Activated CD4-positive, alpha-beta T cell treated with anti-CD3 and anti-CD28 coated beads, Interleukin-2, amount 50 U/mL, for 4 hours (primary cell): ENCODE measurements around the gene PRAMEF9.
"Not testable (repeated sequence)": the region's sequence is repeated elsewhere in the genome, so short reads cannot be mapped to it uniquely, and the experiment has no call there.

Experiments used
- DNase-seq, 2 experiments: peaks; one replicate each; pipeline ENCODE4 v3.0.0-alpha.2; 2020

Gene PRAMEF9

DNA sequence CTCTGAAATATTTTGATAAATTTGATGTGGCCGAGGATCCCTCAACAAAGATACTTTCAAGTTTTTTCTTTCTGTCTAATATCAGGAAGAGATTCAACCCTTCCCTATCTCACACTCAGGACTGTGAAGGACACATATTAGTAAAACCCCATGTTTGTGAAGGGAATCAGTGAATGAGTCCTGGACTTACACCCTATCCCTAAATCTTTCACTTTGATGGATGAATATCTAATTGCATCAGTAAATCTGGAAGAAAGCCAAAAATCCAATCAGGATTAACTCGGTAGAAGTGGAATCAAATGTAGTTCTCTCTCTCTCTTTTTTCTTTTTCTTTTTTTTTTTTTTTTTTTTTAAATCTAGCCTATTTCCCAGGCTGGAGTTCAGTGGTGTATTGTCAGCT is at the start of gene PRAMEF9:
PRAMEF9 (plus strand) TSS at position 301 of the 400 bp plus-strand sequence. CDS start 3,433 bp downstream, outside the sequence.
- not testable (repeated sequence) for DNase-seq

DNA sequence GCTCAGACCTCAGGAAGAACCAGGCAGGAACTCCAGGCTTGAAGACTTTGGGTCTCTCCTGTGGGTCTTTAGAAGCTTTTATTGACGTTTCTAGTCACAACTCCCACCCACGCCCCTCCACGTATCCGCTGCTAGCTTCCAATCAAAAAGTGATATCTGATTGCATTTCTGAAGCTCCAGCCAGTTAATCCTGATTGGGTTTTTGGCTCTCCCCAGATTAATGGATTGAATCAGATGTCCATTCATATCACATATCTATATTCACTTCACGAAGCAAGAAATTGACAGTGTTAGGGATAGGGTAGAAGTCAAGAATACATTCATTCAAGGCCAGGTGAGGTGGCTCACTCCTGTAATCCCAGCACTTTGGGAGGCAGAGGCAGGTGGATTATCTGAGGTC is 15.7 kb upstream of the PRAMEF9 start, which contains the start of gene PRAMEF26:
PRAMEF26 (minus strand) TSS at position 101 of the 400 bp plus-strand sequence. CDS start 2,914 bp downstream, outside the sequence.
- not testable (repeated sequence) for DNase-seq

DNA sequence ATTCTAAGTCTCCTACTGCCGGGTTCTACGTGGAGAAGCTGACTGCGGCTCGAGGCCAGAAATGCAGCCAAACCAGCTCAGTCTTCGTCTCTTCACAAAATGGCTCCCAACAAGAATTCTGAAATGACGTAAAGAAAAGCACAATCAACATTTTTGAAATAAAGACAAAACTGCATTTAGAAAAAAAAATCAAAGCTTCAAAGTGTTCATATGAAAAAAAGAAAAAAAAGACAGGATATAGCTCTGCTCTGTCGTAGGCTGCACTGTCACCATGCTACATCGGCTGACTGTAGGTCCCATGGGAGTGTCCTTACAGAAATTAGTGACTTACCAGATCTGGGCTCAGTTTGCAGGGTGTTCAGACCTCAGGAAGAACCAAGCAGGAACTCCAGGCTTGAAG is 6.1 kb upstream of the PRAMEF9 start, which contains the start of gene HNRNPCL4:
HNRNPCL4 (minus strand) TSS at position 101 of the 400 bp plus-strand sequence. CDS start 164 bp downstream, outside the sequence.
- not testable (repeated sequence) for DNase-seq

DNA sequence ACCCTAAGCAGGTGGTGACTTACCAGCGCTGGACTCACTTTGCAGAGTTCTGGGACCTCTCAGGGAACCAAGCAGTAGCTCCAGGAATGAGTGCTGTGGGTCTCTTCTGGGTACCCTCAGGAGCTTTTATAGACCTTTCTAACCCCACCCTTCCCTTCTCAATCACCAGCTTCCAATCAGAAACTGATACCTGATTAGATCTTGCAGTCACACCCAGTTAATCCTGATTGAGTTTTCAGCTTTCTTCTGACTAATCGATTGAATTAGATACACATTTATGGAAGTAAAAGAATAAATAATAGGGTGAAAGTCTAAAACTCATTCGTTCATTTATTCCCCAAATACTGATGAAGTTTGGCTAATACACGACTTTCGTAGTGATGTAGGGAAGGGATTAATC is 29.7 kb downstream of the PRAMEF9 start, which contains the start of gene PRAMEF13:
PRAMEF13 (minus strand) TSS at position 101 of the 400 bp plus-strand sequence. CDS start 1,820 bp downstream, outside the sequence.
- not testable (repeated sequence) for DNase-seq

DNA sequence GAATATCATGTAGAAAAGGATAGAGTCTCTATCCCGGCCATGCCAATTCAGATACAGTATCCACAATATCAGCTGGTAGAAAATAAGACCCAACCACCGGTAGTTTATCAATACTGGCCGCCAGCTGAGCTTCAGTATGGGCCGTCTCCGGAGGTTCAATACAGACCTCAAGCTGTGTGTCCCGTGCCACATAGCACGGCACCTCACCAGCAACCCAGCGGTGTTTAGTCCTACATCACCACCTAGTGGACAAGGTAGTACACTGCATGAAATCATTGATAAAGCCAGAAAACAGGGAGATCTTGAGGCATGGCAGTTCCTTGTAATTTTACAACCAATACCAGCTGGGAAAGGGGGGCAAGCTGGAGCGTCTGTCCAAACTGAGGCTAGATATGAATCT is 37.1 kb downstream of the PRAMEF9 start:
- not testable (repeated sequence) for DNase-seq

DNA sequence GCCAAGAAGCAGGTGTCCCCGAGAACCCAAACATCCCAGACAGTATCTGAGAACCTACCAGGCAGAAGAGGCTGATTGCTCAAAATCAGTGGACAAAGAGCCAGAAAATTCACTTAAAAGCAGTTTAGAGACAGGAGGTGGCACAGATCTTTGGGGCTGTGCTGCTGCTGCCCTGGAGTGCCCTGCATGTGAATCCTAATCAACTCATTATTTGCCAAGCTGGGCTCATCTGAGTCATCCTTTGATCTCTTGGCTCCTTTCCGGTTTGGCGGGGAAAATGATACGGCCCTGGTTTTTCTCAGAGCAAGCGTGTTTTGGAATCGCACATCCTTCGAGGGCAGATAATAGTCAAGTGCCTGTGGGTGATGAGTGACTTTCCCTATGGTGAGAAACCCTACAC is 45.0 kb downstream of the PRAMEF9 start:
- not testable (repeated sequence) for DNase-seq

DNA sequence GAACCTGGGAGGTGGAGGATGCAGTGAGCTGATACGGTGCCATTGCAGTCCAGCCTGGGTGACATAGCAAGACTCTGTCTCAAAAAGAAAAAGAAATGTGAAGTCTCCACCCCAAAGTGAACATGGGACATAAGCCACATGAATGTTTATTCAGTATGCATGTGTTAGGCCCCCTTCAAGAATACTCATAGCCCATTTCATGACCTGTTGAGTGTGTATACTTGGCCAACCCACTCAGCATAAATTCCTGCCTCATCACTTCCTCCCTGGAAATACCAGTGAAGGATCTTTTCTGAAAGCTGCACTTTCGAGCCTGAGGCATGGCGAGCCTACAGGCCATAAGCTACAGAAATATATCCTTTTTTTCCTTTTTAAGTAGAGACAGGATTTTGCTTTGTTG is 47.6 kb downstream of the PRAMEF9 start:
- not testable (repeated sequence) for DNase-seq

DNA sequence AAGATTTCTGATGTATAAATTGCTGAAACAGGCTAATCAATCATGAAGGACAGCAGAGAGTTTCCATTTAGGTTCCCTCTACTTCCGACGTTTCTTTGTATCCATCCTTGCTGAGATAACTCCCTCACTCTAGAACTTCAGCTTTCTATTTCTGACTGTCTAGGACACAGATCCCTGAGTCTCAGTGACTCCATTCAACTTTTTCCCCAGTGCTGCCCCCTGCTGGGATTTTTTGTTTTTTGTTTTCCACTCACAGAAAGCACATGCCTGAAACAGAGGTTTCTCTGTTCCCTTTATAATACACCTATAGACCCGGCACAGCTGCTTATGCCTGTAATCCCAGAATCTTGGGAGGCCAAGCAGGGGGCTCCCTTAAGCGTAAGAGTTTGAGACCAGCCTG is 51.1 kb downstream of the PRAMEF9 start:
- DNase-seq = not testable (repeated sequence)

DNA sequence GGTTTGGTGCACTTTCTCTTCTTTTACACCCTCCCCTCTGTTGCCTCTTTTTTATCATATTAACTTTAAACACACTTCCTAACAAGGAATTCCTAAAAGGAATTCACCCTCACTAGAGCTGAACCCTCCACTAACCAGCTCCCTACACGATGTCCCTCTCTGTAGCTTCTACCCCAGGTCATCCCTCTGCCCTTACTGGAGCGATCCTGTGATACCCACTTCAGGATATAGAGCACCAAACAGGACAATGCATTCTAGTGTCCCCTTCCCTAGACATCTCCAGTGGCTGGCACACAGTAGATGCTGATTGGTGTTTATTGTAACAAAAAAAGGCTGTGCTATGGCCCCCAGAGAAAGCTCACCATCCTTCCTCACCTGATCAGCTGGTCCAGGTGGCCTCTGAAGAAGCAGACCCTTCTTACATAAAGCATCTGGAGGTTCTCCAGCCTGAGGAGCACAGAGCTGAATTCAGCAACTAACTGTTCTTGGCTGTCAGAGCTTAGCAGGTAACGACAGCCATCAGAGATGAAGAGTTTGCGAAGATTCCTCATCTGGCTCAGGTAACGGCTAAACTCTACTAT is 52.9 kb downstream of the PRAMEF9 start:
- DNase-seq = no peak

DNA sequence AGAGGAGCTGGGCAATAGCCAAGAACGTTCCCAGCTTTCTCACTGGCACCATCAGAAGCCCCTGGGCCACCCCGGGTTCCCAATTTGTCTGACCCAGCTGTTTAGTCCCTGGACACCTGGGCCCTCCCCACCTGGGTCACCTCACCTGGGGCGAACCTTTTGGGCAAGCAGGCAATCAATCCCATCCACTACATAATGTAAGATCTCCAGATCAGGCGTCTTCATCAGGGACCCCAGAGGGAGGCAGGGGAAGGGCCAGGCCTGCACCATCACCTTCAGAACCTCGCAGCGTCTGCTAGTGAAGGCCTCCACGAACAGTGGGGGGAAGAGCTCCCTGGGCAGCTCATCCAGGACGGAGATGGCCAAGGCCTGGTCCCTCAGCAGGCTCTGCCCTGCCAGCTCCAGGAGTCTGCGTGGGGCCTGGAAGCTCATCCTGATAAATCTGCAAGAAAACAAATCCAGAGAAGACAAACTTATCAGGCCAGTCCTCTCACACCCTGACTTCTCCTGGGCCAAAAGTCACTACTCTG is 54.1 kb downstream of the PRAMEF9 start, which contains the start of gene PRAMEF18:
PRAMEF18 (minus strand) TSS at position 480 of the 530 bp plus-strand sequence; CDS start at position 432, 48 bp downstream.
- not testable (repeated sequence) for DNase-seq

DNA sequence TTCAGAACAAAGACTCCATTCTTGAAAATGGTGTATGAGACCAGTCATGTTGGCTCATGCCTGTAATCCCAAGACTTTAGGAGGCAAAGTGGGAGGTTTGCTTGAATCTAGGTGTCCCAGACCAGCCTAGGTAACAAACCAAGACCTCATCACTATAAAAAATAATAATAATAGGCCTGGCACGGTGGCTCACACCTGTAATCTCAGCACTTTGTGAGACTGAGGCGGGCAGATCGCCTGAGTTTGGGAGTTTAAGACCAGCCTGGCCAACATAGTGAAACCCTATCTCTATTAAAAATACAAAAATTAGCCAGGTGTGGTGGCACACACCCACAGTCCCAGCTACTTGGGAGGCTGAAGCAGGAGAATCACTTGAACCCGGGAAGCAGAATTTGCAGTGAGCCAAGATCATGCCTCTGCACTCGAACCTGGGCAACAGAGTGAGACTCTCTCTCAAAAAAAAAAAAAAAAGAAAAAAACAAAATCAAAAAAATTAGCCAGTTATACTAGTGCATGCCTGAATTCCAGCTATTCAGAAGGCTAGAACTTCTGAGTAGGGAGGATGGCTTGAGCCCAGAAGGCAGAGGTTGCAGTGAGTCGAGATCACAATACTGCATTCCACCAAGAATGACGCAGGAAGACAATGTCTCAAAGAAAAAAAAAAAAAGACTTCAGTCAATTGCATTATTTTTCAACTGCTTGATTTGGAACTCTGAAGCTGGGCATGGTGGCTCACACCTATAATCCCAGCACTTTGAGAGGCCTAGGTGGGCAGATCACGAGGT is 55.8 kb downstream of the PRAMEF9 start:
- not testable (repeated sequence) for DNase-seq

DNA sequence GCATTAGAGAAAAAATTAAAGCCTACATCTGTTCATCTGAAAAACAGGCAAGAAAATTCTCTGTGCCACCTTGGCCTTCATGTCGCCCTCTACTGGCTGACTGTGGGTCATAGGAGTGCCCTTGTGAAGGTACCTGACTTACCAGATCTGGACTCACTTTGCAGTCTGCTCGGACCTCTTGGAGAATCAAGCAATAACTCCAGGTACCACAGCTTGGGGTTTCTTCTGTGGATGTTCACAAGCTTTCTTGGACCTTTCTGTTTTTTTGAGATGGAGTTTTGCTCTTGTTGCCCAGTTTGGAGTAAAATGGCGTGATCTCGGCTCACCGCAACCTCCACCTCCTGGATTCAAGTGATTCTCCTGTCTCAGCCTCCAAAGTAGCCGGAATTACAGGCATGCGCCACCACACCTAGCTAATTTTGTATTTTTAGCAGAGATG is 56.7 kb downstream of the PRAMEF9 start:
- DNase-seq = peak; percentile 17 to 28
